Retinal pigment epithelial cell (primary cell): Measurements from ENCODE around the gene PBX4.
"Not testable (repeated sequence)": the region's sequence is repeated elsewhere in the genome, so short reads cannot be mapped to it uniquely, and the experiment has no call there.

Experiments used
- DNase-seq: peaks from one replicate; pipeline ENCODE4 v3.0.0-alpha.2; 2010; ENCODE audit warnings: low read depth
- H3K4me3 ChIP-seq: 2 replicates; pipeline ENCODE4 v1.5.1; 2011; ENCODE audit warnings: mild to moderate bottlenecking, low read length, control low read depth, moderate library complexity
- CTCF ChIP-seq: conservative IDR thresholded peaks from 2 replicates; pipeline ENCODE4 v1.5.1; 2011; ENCODE audit warnings: low read depth, low read length, control low read depth, inconsistent platforms

PBX4 gene

GRCh38 chr19:19606021-19606420, 12.5 kb downstream of the PBX4 start:
- DNase-seq = no peak
- no peak for TF ChIP-seq CTCF
- no peak overlapping the region for H3K4me3 ChIP-seq

- no peak overlapping the region for H3K4me3 ChIP-seq
- no peak for TF ChIP-seq CTCF
- DNase-seq = no peak
Measured at GRCh38 chr19:19602713-19603324, 15.7 kb downstream of the PBX4 start.

DNA sequence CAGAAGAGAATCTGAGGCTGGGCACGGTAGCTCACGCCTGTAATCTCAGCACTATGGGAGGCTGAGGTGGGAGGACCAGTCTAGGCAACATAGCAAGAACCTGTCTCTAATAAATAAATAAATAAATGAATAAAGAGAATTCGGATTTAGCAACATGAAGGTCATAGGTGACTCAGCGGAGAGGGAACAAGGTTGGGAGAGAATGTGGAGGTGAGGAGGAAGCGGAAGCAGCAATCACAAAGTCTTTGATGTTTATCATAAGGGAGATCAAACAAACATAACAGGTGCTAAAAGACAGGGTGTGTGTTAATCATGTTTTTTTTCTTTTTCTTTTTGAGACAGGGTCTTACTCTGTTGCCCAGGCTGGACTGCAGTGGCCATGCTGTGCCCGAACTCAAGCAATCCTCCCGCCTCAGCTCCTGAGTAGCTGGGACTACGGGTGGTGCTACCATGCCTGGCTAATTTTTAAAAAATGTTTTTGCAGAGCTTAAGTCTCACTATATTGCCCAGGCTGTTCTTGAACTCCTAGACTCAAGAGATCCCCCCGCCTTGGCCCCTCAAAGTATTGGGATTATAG, 16.3 kb downstream of the PBX4 start:
- no peak overlapping the region for H3K4me3 ChIP-seq
- no peak for TF ChIP-seq CTCF
- DNase-seq = no peak

- no peak for TF ChIP-seq CTCF
- no peak overlapping the region for H3K4me3 ChIP-seq
- DNase-seq = no peak
Measured at GRCh38 chr19:19600793-19601330, 17.6 kb downstream of the PBX4 start.

- DNase-seq, H3K4me3 ChIP-seq: not testable (repeated sequence)
Measured at GRCh38 chr19:19598728-19599451, 19.6 kb downstream of the PBX4 start.

GRCh38 chr19:19597809-19598306, 20.6 kb downstream of the PBX4 start:
- no peak for TF ChIP-seq CTCF
- H3K4me3 ChIP-seq = no peak overlapping the region
- DNase-seq = no peak

DNA sequence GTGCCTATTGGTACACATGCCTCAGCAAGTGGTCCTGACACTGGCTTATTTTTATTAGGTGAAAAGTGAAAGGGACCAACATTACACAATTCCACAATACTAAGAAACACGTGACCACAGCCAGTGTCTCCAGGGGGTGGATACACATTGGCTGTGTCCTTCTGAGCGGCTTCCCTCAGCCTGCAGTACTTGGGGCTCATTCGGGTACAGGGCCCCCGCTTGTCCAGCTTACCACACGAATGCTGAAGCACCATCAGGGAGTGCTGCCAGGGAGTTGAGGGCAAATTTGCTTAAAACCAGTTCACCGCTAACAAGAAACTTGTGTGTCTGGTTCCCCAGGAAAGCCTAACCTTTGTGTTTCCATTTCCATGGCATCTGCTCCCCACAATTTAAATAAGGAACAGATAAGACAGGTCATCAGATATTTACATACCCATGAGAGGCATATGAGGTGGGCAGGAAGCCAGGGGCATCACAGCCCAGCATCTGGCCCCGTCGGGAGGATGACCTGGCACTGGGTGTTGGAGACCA, 23.3 kb downstream of the PBX4 start:
- no peak for DNase-seq
- TF ChIP-seq CTCF = peak; percentile 0
- no peak overlapping the region for H3K4me3 ChIP-seq
